ENCODE results near the gene RAD9A.

DNA sequence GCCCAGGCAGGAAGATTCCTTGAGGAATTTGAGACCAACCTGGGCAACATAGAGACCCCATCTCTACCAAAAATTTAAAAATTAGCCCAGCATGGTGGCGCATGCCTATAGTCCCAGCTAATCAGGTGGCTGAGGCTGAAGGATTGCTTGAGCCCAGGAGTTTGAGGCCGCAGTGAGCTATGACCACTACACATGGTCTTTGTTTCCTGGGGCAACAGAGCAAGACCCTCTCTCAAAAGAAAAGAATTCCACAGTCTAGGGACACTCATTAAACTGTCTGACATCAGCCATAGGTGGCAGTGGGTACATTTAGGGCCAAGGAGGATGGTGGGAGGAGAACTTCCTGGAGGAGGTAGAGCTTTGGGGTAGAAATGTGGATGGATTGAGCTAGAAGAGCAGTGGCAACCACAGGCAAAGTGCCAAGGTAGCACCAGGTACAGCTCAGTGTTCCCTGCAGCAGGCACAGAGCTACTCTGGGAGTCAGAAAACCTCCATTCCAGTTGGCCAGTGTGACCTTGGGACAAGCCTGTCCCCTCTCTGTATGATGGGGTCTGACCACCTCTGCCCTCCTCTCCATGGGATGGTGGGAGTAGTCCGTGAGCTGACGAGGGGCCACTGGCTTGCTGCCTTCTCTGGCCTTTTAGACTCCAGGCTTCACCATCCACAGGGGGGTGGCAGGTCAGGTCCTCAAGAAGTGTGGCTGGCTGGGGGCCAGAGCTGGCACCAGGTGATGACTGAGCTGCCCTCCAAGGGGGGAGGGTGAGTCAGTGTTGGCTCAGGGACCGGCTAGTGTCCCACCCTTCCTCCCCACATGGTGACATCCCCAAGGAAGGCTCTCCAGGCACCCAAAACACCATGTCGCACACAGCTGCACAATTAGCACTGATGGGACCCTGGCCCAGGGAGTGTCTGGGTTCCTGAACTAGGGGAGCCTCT is 14.6 kb upstream of the RAD9A start:
- TF ChIP-seq POLR2AphosphoS5 (IDR thresholded peaks at IDR 0.05; ENCODE audit: borderline replicate concordance, low read depth, low read length): no peak
- TF ChIP-seq EZH2 (IDR thresholded peaks at IDR 0.05): no peak
- TF ChIP-seq FOXP2 (optimal IDR thresholded peaks at IDR 0.05; ENCODE audit: control extremely low read depth, extremely low read length, insufficient read depth): no peak
